Chondrocyte (in vitro differentiated cells): ENCODE measurements around the gene ARHGEF33. TPM values are rescaled to one million over a fixed set of nuclear protein-coding genes. Genes with fewer than 3 reads are reported as not detected.

ENCODE experiments used
- DNase-seq: peaks from one replicate; pipeline ENCODE4 v3.0.0; 2021; ENCODE audit warnings: mixed read lengths, low spot score
- H3K27ac Mint-ChIP-seq: one replicate; pipeline ENCODE4 v1.8.0; 2021; ENCODE audit warnings: mild to moderate bottlenecking, moderate library complexity, mixed read lengths; ENCODE audit not compliant: unreplicated experiment
- H3K27me3 Mint-ChIP-seq: 2 replicates; pipeline ENCODE4 v1.8.0; 2021; ENCODE audit warnings: low read depth, mixed read lengths
- H3K36me3 Mint-ChIP-seq: 2 replicates; pipeline ENCODE4 v1.8.0; 2021; ENCODE audit warnings: low read depth, mixed read lengths
- H3K4me1 Mint-ChIP-seq: 2 replicates; pipeline ENCODE4 v1.8.0; 2021; ENCODE audit warnings: low read depth, mild to moderate bottlenecking, mixed read lengths
- H3K4me3 Mint-ChIP-seq: one replicate; pipeline ENCODE4 v1.8.0; 2021; ENCODE audit warnings: mild to moderate bottlenecking, moderate library complexity, mixed read lengths; ENCODE audit not compliant: unreplicated experiment
- H3K9me3 Mint-ChIP-seq: 2 replicates; pipeline ENCODE4 v1.8.0; 2021; ENCODE audit warnings: low read depth, mixed read lengths
- total RNA-seq: library from RNA; stranded (reverse); gene quantifications from 3 replicates; pipeline ENCODE4 v1.2.1, GENCODE V29; 2021
- TF ChIP-seq, protein P1 (sequence below): fragments of 200-600 bp; sonication (generic); IDR thresholded peaks from 2 replicates; pipeline ENCODE4 v1.5.0; 2021; ENCODE audit warnings: antibody characterized with exemption, mild to moderate bottlenecking, moderate library complexity

Gene ARHGEF33
- total RNA-seq, 1 donor from 2014 or later: 0.87 TPM

DNA sequence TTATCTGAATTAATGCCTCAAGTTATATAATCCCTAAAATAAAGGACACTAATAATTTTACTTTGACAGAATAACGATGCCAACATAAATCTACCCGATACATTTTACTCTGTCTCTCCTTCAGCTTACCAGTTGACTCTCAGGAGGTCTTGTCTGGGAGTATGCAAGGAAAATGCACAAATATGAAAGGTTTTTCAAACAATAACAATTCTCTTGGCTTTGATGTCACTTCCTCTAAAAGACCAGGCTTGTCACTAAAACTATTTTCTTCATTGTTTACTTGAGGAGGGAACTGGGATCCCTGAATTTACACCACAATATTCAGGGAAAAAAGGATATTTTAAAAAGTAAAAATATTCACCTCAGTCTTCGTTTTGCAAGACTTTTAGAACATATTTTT, 134.0 kb downstream of the ARHGEF33 start:
- no peaks in the 10 kb centered on the region for H3K9me3 Mint-ChIP-seq
- no peak overlapping the region for H3K4me3 Mint-ChIP-seq
- peaks cover 10% of the 10 kb centered on the region for H3K4me1 Mint-ChIP-seq
- peaks cover 5% of the 10 kb centered on the region for H3K36me3 Mint-ChIP-seq
- no peak for DNase-seq
- TF ChIP-seq, protein P1, sequence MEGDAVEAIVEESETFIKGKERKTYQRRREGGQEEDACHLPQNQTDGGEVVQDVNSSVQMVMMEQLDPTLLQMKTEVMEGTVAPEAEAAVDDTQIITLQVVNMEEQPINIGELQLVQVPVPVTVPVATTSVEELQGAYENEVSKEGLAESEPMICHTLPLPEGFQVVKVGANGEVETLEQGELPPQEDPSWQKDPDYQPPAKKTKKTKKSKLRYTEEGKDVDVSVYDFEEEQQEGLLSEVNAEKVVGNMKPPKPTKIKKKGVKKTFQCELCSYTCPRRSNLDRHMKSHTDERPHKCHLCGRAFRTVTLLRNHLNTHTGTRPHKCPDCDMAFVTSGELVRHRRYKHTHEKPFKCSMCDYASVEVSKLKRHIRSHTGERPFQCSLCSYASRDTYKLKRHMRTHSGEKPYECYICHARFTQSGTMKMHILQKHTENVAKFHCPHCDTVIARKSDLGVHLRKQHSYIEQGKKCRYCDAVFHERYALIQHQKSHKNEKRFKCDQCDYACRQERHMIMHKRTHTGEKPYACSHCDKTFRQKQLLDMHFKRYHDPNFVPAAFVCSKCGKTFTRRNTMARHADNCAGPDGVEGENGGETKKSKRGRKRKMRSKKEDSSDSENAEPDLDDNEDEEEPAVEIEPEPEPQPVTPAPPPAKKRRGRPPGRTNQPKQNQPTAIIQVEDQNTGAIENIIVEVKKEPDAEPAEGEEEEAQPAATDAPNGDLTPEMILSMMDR: no peak
- peak overlapping the region; percentile 68 for H3K27ac Mint-ChIP-seq
- no peaks in the 10 kb centered on the region for H3K27me3 Mint-ChIP-seq

DNA sequence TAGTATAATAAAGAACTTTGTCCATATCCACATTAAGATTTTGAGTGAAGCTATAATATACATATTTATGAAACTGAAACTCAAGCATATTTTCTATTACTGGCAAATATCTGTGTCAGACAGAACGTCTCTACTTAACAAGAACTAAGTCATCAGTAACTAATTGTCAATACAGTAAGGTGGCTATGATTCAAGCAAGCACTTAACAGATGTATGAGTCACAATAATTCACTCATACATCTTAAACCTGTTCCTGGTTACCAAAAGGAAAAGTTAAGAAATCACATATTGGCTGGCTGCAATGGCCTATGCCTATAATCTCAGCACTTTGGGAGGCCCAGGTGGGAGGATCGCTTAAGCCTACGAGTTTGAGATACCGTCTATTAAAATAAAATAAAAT, 135.2 kb downstream of the ARHGEF33 start:
- Mint-ChIP-seq H3K4me1 (peaks cover 10% of the 10 kb centered on the region), H3K9me3 (no peaks in the 10 kb centered on the region), H3K27ac (no peak overlapping the region), H3K4me3 (no peak overlapping the region), H3K27me3 (no peaks in the 10 kb centered on the region), H3K36me3 (peaks cover 5% of the 10 kb centered on the region)
- DNase-seq: no peak
- TF ChIP-seq, protein P1: no peak

Other genes with a start within 250 kb of the ARHGEF33 start
- 4.7 to 6.5 TPM (median 4.8 TPM) in 3 replicates for gene GALM, start 223.8 kb upstream of the ARHGEF33 start, total RNA-seq
- 63.6 to 87.0 TPM (median 67.5 TPM) in 3 replicates for gene SRSF7, start 138.5 kb upstream of the ARHGEF33 start, total RNA-seq
- 9.8 to 12.6 TPM (median 12.0 TPM) in 3 replicates for gene GEMIN6, start 111.7 kb upstream of the ARHGEF33 start, total RNA-seq
- 13.6 to 21.8 TPM (median 18.2 TPM) in 3 replicates for gene DHX57, start 13.9 kb upstream of the ARHGEF33 start, total RNA-seq
- 9.5 to 20.0 TPM (median 9.8 TPM) in 3 replicates for gene MORN2, start 13.9 kb upstream of the ARHGEF33 start, total RNA-seq
- 37.2 to 43.4 TPM (median 40.2 TPM) in 3 replicates for gene SOS1, start 231.2 kb downstream of the ARHGEF33 start, total RNA-seq